ENCODE results near the gene MLST8.

Gene MLST8

DNA sequence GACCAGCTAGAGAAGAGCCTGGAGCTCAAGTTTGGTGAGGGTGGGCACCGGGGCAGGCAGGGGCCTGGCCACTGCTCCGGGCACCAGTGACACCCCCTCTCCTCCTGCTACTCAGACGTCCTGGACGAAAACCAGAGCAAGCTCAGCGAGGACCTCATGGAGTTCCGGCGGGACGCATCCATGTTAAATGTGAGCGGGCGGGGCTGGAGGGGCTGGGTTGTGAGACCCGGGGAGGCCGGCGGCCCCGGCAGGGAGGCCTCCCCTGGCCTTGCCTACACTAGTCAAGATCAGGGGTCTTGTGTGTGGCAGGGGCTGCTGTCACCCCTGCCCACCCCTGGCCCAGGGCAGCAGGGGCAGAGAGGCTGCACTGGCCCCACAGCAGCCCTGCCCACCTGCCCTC, 31.9 kb upstream of the MLST8 start:
- no peak for DNase-seq (ENCODE audit: low read depth in 2 of 2)

DNA sequence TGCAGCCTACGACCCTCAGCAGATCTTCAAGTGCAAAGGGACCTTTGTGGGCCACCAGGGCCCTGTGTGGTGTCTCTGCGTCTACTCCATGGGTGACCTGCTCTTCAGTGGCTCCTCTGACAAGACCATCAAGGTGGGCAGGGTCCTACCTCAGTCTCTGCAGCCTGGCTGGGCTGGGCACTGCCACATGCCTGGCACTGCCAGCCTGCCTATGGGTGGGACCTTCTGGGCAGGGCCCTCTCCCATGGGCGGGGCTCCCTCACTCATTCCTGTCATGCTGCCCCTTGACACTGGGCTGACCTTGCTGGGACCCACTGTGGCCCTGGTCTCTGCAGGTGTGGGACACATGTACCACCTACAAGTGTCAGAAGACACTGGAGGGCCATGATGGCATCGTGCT, 31.3 kb upstream of the MLST8 start:
- DNase-seq (ENCODE audit: low read depth in 2 of 2): no peak

DNA sequence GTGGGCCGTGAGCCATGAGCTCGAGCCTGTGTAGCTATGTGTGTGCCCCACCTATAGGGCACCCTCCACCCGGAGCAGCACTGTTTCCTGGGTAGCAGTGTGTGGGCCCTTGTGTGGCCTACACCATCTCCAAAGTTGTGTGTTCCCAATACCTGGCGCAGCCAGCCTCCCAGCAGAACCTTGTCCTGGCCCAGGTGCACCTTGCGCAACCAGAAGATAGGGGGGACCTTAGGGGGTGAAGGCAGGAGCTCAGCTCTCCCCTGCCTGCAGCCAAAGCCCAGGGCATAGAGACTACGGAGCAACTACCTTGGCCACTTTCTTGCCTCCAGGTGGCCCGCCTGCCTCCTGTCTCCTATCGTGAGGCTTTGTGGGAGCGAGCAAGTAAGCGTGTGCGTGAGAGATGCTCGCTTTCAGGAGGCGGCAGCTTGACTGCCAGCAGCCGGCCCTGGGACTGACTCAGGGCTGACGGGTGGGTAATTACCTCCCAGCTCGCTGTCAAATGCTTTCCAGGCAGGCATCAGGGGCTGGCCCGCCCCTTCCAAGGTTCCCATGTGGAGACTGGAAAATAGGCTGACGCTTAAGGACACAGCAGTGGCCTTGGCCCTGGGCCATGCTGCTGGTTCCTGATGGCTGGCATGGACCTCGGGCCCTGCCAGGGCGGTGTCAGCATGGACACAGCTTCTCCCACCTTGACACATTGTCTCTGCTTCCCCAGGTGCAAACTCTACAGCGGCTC, 30.7 kb upstream of the MLST8 start:
- DNase-seq (ENCODE audit: low read depth in 2 of 2): no peak

DNA sequence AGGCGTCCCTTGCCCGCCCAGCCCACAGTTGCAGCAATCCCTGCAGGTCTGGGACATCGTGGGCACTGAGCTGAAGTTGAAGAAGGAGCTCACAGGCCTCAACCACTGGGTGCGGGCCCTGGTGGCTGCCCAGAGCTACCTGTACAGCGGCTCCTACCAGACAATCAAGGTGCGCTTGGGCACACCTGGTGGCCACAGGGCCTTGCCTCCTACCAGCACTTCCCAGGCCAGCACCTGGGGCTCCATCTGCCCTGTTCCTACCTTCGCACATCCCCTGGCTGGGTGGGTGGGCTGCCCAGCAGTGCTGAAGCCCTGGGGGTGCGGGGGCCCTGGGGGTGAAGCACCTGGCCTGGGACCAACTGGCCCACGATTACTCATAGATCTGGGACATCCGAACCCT, 29.8 kb upstream of the MLST8 start:
- DNase-seq (ENCODE audit: low read depth in 2 of 2): no peak

DNA sequence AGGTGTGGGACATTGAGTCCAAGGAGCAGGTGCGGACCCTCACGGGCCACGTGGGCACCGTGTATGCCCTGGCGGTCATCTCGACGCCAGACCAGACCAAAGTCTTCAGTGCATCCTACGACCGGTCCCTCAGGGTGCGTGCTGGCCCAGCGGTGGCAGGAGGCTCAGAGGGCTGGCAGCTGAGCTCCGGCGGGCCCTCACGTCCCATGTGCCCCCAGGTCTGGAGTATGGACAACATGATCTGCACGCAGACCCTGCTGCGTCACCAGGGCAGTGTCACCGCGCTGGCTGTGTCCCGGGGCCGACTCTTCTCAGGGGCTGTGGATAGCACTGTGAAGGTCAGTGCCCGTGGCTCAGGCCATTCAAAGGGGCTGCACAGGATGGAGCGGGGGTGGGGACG, 29.2 kb upstream of the MLST8 start:
- DNase-seq (ENCODE audit: low read depth in 2 of 2): no peak

DNA sequence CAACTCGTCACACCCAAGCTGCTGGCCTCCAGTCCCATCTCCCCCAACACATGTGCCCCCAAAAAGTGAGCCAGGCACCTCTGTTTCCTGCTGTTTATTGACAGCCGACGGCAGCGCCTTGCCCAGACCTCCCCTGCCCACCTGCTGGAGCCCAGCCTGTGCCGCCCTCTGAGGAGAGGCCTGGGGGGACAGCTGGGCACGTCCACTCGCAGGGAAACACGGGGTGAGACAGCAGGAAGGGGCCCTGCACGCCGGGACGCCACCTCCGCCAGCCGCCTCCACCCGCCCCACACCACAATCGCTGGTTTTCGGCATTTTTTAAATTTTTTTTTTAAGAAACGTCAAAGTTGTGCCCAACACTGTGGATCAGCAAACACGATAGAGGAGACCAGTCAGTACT, 28.2 kb upstream of the MLST8 start:
- no peak for DNase-seq (ENCODE audit: low read depth in 2 of 2)

DNA sequence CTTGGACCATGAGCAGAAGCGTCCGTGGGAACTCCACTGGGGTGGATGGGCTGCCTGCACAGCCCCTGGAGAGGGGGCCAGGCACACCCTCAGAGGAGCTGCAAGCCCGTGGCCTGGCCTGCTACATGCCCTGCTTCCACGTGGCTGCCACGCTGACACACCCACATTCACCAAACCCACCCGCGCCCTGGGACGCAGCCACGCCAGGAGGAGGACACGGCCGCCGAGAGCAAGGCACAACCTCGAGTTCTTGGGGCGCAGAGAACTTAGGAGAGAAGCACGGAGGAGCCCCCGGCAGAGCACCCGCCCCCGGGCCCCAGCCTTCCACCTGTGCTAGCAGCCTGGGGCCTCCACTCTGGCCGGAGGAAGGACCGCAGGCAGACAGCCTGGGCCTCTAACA, 27.7 kb upstream of the MLST8 start:
- DNase-seq (ENCODE audit: low read depth in 2 of 2): no peak

DNA sequence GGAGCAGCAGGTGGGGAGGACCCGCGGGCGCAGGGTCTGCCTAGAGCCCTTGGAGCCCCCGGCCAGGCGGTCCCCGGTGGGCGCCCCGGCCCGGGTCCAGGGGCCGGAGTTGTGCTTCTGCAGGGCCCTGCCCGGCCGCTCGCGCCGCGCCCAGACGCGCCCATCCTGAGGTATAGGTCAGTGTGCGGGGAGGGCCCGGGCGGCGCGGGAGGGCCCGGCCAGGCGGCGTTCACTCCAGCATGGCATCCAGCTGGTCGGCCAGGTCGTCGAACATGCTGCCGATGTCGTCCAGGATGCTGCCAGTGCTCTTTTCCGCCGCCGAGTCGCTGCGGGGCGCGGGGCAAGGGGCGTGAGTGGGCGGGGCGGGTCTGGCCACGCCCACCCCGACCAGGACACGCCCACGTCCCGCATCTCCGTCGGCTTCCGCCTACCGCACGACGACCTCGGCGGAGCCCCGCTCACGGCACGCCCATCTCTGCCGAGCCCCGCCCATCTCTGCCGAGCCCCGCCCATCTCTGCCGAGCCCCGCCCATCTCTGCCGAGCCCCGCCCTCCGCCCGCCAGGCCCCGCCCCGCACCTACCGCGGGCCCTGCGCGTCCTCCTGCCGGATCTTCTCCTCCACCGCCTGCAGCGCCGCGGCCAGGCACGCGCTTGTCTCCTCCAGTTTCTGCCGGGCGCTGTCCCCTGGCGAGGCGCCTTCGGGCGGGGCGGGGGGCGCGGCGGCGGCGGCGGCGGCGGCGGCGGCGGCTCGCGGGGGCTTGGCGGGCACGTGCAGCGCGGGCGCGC, 26.7 kb upstream of the MLST8 start:
- DNase-seq (ENCODE audit: low read depth in 2 of 2): no peak

DNA sequence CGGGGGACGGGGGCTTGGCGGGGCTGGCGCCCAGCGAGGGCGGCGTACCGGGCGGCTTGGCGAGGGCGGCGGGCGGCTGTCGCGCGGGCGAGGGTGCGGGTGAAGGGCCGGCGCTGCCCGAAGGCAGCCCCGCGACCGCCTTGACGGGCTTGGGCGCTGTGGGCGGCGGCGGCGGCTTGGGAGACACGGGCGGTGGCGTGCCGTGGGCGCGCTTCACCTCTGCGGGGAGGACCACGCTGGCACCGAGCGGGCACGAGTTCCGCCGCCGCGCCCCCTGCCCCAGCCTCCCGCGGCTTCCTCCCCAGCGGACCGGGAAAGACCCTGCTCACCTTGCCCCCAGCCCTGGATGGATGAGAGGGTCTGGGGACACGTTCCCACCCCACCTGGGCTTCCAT, 26.1 kb upstream of the MLST8 start:
- DNase-seq (ENCODE audit: low read depth in 2 of 2): no peak

DNA sequence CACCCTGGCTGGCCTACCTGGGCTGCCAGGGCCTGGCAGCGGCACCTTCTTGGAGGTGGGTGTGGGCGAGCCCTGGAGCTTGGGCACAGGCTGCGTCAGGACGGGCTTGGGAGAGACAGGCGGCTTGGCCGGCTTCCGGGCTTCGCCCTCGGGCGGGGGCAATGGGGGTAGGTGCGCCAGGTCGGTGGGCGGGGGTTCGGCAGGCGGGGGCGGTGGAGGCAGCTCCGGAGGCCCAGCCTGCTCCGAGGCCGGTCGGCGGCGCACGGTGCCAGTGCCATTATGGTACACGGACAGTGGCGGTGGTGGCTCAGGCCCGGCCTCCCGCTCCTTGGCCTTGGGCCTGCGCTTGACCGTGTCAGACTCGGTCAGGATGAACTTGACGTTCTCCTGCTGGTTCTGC, 25.7 kb upstream of the MLST8 start:
- DNase-seq (ENCODE audit: low read depth in 2 of 2): no peak

DNA sequence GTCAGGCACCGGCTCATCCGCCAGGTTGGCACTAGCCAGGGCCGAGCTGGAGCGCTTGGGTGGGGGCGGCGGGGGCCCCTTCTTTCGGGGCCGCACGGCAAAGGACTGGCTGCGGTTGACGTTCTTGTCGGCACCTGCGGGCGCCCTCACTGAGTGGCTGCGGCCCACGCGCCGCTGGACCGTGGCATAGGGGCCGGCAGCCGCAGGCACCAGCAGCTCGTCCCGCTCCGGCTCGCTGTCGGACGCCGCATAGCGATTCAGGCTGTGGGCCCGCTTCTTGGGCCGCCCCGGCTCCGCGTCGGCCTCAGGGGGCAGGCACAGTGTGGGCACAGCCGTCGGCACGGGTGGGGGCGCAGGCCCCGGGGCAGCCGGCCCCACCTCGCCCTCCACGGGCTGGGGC, 24.8 kb upstream of the MLST8 start:
- DNase-seq (ENCODE audit: low read depth in 2 of 2): no peak

DNA sequence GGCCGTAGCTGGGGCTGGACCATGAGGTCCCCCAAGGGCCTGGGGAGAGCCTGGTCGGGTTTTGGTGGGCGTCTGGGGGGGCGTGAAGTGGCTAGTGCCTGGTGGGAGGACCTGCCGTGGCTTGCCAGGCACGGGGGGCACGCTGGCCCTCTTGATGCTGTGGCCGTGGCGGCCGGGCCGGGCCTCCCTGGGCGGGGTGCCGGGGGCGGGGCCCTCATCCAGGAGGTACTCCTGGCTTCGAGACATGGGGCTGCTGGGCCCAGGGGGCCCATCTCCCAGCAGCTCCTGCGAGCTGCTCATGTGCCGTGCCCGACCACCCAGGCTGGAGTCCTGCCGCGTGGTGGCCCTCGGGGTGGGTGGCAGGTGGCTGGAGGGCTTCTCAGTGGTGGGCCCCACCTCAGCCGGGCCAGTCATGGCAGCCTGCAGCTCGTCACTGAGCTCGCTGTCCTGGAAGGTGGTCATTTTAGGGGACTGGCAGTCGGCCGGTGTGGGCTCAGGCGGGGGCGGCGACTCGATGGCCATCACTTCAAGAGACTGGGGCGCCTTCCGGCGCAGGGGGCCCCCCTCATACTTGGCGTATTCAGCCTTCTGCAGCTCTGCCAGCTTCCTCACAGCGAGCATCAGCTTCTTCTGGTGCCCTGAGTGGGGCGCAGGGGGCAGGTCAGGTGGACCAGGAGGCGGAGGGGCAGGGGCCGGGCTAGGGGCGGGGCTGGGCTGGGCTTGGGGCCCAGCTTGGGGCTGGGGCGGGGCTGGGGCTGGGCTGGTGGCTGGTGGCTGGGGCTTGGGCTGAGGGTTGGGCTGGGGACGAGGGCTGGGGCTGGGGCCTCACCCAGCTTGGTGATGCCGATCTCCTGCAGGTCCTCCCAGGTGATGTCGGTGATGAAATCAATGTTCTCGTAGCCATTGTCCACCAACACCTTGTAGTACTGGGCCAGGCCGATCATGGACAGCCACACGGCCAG, 24.0 kb upstream of the MLST8 start:
- DNase-seq (ENCODE audit: low read depth in 2 of 2): no peak

DNA sequence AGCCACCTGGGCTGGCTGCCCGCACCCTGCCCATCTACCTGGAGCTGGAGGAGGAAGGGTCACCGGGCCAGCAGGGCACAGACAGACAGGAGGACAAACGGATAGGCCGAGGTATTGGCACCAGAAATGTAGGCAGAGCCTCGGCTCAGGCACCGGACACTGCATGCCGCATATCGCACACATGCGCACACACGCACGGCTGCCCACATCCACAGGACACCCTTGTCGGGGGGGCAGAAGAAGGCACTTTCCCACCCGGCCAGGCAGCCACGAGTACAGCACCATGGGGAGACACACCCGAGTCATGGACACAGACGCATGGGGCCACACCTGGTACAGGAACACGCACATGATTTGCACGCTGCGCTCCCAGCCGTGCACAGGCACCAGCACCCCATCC, 23.3 kb upstream of the MLST8 start:
- no peak for DNase-seq (ENCODE audit: low read depth in 2 of 2)

DNA sequence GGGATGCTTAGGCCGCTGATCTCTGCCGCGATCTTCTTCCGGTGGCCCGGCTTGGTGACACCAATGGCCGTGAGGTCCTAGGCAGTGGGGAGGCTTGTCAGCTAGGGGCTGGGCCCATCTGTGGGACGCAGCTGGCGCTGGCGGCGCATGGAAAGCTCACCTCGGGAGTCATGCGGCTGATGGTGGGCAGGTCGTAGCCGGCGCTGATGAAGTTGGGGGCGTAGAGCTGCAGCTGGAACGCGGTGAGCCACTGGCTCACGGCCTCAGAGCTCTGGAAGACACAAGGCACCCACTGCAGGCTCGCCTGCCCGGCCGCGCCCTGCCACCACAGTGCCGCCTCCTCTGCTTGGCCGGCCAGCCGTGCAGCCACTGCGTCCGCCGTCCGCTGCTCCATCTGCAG, 21.6 kb upstream of the MLST8 start:
- DNase-seq (ENCODE audit: low read depth in 2 of 2): no peak

DNA sequence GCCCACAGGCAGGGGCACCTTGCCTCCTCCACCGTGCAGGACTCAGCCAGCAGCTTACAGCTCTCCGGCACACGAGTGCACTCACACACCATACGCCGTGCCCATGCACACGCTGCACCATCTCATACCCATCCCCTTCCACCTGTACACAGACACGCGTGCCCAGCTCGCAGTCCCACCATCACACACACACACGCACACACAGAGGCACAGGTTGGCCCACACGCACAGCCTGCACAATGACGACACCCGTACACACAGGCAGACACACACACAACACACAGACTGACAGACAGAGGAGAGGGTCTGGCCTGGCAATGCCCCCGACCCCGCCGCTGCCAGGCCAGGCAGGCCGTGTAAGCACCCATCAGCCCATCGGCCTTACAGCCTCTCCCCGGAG, 20.9 kb upstream of the MLST8 start:
- no peak for DNase-seq (ENCODE audit: low read depth in 2 of 2)

DNA sequence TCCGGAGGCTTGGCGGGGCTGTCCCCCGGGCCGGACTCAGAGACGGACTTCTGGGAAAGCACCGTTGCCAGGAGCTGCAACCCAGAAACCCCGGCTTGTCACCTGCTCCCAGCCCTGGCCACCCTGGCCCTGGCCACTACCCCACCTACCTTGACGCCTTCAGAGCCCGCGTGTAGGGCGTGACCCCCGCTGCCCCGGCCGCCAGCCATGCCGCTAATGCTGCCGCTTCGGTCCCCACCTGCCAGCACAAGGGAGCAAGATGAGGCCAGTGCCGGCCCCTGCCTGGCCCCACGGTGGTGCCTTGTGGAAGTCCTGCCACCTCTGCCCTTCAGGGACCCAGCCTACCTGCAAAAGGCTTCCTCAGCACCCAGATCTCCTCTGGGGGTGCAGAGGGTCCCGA, 20.3 kb upstream of the MLST8 start:
- DNase-seq (ENCODE audit: low read depth in 2 of 2): no peak

DNA sequence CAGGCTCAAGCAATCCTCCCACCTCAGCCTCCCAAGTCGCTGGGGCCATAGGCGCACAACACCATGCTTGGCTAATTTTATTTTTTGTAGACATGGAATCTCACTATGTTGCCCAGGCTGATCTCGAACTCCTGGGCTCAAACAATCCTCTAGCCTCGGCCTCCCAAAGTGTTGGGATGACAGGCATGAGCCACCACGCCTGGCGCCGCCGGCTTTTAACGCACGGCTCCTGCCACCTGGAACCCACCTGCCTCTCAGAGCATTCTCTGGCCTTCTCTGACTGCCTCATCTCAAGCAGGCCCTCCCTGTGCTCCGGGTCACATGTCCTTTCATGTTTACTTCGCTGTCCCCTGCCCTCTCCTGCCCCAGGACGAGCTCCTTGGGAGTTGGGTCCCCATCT, 19.2 kb upstream of the MLST8 start:
- DNase-seq (ENCODE audit: low read depth in 2 of 2): no peak

DNA sequence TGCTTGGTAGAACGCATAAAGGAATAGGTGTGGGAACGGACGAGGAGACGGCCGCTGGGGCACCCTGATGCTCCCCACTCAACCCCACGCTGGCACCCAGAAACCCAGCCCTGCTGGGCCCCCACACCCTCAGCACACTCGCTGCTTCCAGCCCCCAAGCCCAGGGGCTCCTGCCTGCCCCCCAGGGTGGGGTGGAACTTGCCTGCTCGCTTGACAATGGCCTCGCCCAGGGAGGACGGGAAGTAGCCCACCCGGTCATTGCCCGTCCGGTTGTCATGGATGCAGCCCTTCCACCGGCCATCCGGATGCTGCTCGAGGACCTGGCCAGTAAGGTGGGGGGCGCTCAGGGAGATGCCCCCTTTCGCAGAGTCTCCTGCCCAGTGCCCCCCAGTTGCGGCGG, 18.7 kb upstream of the MLST8 start:
- no peak for DNase-seq (ENCODE audit: low read depth in 2 of 2)

DNA sequence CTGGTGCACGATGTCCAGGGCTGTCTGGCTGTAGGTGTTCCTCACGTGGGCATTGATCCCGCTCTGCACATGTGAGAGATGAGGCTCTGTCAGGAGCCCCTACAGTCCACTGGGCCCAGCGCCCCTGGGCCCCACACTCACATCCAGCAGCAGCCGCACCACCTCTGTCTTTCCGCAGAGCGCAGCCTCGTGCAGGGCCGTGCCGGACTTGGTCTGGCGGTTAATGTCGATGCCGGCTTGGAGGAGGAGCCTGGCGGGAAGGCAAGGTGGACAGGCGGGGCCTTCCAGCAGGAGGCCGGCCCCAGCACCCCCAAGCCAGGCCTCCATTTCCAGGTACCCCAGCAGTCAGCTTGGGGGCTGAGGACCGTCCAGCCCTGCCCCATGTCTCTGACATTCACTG, 18.0 kb upstream of the MLST8 start:
- DNase-seq (ENCODE audit: low read depth in 2 of 2): no peak

DNA sequence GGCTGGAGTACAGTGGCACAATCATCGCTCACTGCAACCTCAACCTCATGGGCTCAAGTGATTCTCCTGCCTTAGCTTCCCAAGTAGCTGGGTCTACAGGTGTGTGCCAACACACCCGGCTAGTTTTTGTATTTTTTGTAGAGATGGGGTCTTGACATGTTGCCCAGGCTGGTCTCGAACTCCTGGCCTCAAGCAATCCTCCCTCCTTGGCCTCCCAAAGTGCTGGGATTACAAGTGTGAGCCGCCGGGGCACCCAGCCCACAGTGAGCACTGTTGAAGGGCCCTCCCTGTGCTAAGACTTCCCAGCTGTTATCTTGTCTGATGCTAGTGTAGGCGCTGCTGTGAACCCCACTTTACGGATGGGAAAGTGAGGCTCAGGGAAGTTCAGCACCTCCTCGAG, 16.9 kb upstream of the MLST8 start:
- DNase-seq (ENCODE audit: low read depth in 2 of 2): no peak

DNA sequence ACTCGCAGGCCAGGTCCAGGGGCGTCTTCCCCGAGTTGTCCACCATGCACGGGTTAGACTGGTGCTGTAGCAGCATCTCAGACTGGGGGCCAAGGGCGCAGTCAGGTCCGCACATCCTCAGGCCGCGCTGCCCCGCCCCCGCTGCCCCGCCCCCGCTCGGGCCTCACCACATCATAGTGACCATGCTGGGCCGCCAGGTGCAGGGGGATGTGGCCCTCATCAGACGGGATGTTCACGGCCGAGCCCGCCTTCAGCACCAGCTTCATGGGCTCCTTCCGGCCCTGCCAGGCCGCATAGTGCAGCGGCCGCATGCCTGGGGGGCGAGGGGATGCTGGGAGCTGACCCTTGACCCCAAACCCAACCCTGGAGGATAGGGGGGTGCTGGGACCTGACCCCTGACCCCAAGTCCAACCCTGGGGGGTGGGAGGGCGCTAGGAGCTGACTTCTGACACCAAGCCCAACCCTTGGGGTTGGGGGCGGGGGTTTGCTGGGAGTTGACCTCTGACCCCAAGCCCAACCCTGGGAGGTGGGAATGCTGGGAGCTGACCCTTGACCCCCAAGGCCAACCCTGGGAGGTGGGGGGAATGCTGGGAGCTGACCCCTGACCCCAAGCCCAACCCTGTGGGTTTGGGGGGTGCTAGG, 15.9 kb upstream of the MLST8 start:
- DNase-seq (ENCODE audit: low read depth in 2 of 2): no peak

All from stimulated activated CD8-positive, alpha-beta memory T cell treated with anti-CD3 and anti-CD28 coated beads, Interleukin-15, amount 100 ng/mL, for 4 hours (primary cell).